ENCODE results near the gene CNIH2.
"Not testable (repeated sequence)": the region's sequence is repeated elsewhere in the genome, so short reads cannot be mapped to it uniquely, and the experiment has no call there.

CNIH2 gene

GRCh38 chr11:66291303-66291705, 13.3 kb downstream of the CNIH2 start:
- peak in 6 of 56 donors; percentile 28 to 57 (median 41) for DNase-seq

- peak in 17 of 56 donors; percentile 18 to 83 (median 37) for DNase-seq
Observed at GRCh38 chr11:66291706-66292542, 13.9 kb downstream of the CNIH2 start, which contains the start of gene TMEM151A. Gene TMEM151A (plus strand): TSS chr11:66291894. CDS start chr11:66292014, 120 bp downstream.

GRCh38 chr11:66292543-66293332, 14.8 kb downstream of the CNIH2 start:
- DNase-seq = peak in 1 of 56 donors; percentile 58

GRCh38 chr11:66293352-66293751, 15.4 kb downstream of the CNIH2 start:
- no peak for DNase-seq

GRCh38 chr11:66293777-66294625, 16.0 kb downstream of the CNIH2 start:
- no peak for DNase-seq

GRCh38 chr11:66294626-66295620, 16.9 kb downstream of the CNIH2 start:
- no peak for DNase-seq

GRCh38 chr11:66297610-66298009, 19.6 kb downstream of the CNIH2 start:
- no peak for DNase-seq

- no peak for DNase-seq
Observed at GRCh38 chr11:66299186-66299585, 21.2 kb downstream of the CNIH2 start.

- DNase-seq = no peak
Observed at GRCh38 chr11:66302656-66303055, 24.7 kb downstream of the CNIH2 start.

- no peak for DNase-seq
Observed at GRCh38 chr11:66309475-66309874, 31.5 kb downstream of the CNIH2 start.

- DNase-seq = no peak
Observed at GRCh38 chr11:66310324-66310723, 32.3 kb downstream of the CNIH2 start.

GRCh38 chr11:66310803-66311440, 32.9 kb downstream of the CNIH2 start:
- not testable (repeated sequence) for DNase-seq

- no peak for DNase-seq
Observed at GRCh38 chr11:66311470-66311964, 33.5 kb downstream of the CNIH2 start.

GRCh38 chr11:66311965-66312548, 34.1 kb downstream of the CNIH2 start:
- DNase-seq = peak in 53 of 56 donors; percentile 37 to 89 (median 80)

GRCh38 chr11:66312549-66313320, 34.8 kb downstream of the CNIH2 start:
- peak in 55 of 56 donors; percentile 52 to 99 (median 90) for DNase-seq

- no peak for DNase-seq
Observed at GRCh38 chr11:66313321-66314185, 35.6 kb downstream of the CNIH2 start.

GRCh38 chr11:66314186-66314501, 36.2 kb downstream of the CNIH2 start:
- DNase-seq = no peak
